Adrenal gland (tissue), 12 donors: Measurements from ENCODE around the gene UCHL5. TPM values are rescaled to one million over a fixed set of nuclear protein-coding genes. Genes with fewer than 3 reads are reported as not detected.

Source experiments
- DNase-seq, 7 donors: peaks; one replicate each; pipeline ENCODE4 v3.0.0-alpha.2; 2019 to 2020
- H3K27ac ChIP-seq, 5 donors: fragments of 200-600 bp; sonication (generic) in 4 of 5; 1 replicate in 3 of 5; 2 replicates in 2 of 5; pipeline versions ENCODE4 v1.5.1 to v1.8.0; 2016 to 2020; ENCODE audit warnings: mild to moderate bottlenecking in 1 of 5
- H3K27me3 ChIP-seq: fragments of 200-600 bp; 2 replicates; pipeline ENCODE4 v1.8.0; 2021
- H3K36me3 ChIP-seq, 2 donors: fragments of 200-600 bp; replicated peaks in 1 of 2; 1 replicate in 1 of 2; 2 replicates in 1 of 2; pipeline versions ENCODE4 v1.5.1 to v1.8.0; 2018 to 2022
- H3K4me1 ChIP-seq, 2 donors: fragments of 200-600 bp; replicated peaks in 1 of 2; 1 replicate in 1 of 2; 2 replicates in 1 of 2; pipeline versions ENCODE4 v1.5.1 to v1.8.0; 2018 to 2021
- H3K4me3 ChIP-seq, 4 donors: fragments of 200-600 bp; sonication (generic) in 3 of 4; one replicate each; pipeline ENCODE4 v1.5.1; 2016 to 2018
- H3K9me3 ChIP-seq, 3 donors: fragments of 200-600 bp; sonication (generic) in 1 of 3; replicated peaks in 1 of 3; 1 replicate in 2 of 3; 2 replicates in 1 of 3; pipeline versions ENCODE4 v1.5.1 to v1.8.0; 2016 to 2021
- CTCF ChIP-seq, 6 experiments: fragments of 450-650 bp in 4 of 6; fragments of 200-600 bp in 2 of 6; sonication (generic) in 1 of 6; IDR thresholded peaks; 1 replicate in 5 of 6; 2 replicates in 1 of 6; pipeline versions ENCODE4 v1.5.1 to v1.8.0; 2016 to 2021; ENCODE audit warnings: antibody characterized with exemption in 6 of 6, mild to moderate bottlenecking in 2 of 6, moderate library complexity in 1 of 6
- POLR2A ChIP-seq, 2 donors: fragments of 450-650 bp; IDR thresholded peaks; one replicate each; pipeline ENCODE4 v1.6.1; 2017; ENCODE audit warnings: antibody characterized with exemption in 2 of 2, mild to moderate bottlenecking in 2 of 2, moderate library complexity in 1 of 2
- whole genome bisulfite sequencing, 4 donors: extraction: QIAGEN DNeasy Blood & Tissue Kit in 2 of 4; methylation state at CpG; one replicate each; pipeline versions ENCODE4 v1.1.5 to v1.1.7; 2013 to 2017; 5-methylcytosine and 5-hydroxymethylcytosine counted together
- intact Hi-C, 2 donors: fragments of 100-400 bp; cut with DNase I; formaldehyde crosslinking; loops; one replicate each; pipeline versions ENCODE4 v1.14.1 to v1.15.0; 2022 to 2023
- polyA plus RNA-seq, 3 donors: library from polyadenylated mRNA; stranded (reverse); fragments of 200-250 nt in 2 of 3; fragments of 350-450 nt in 1 of 3; fragmentation: Illumina TruSeq in 1 of 3; extraction: RNeasy Lipid Tissue Mini Kit (QIAGEN cat#74804) in 1 of 3; gene quantifications; one replicate each; pipeline ENCODE4 v1.2.3, GENCODE V29; 2013 to 2014
- total RNA-seq, 9 donors: library from RNA; depleted of rRNA in 4 of 9; stranded (reverse); fragments of >200 nt in 4 of 9; fragments of 120-200 nt in 1 of 9; fragmentation: NEBNext Ultra II Directional in 1 of 9; extraction: Animal tissue kit (Norgen Biotek cat#: 25700) in 1 of 9; gene quantifications; one replicate each; pipeline versions ENCODE4 v1.1.0 to v1.2.4, GENCODE V29; 2013 to 2023
- donor health status: healthy with polysubstance abuse.
- donor health status: Bipolar disorder and iron deficiency.
- donor health status: DM: yes; HTN: yes; CAD: no.
- donor health status: DM: no; HTN: no; CAD: no.
- donor health status: DM: no; HTN: no; CAD: no.
- donor health status: DM: yes; HTN: yes; CAD: no.

UCHL5 gene
- total and polyA plus RNA-seq, 12 donors = 9.3 to 71.9 (median 24.8) TPM

GRCh38 chr1:192973988-192974387 lies 85.2 kb downstream of the UCHL5 start:
- Histone ChIP-seq H3K4me1 (peaks cover 0 to under 1% of the 10 kb centered on the region in 2 donors), H3K9me3 (no peaks in the 10 kb centered on the region), H3K4me3 (no peak overlapping the region), H3K36me3 (no peaks in the 10 kb centered on the region), H3K27ac (no peak overlapping the region), H3K27me3 (no peaks in the 10 kb centered on the region)
- no peak for TF ChIP-seq CTCF (IDR thresholded peaks at IDR 0.05)
- no peak for TF ChIP-seq POLR2A (IDR thresholded peaks at IDR 0.05)
- intact Hi-C loops = no loop called here
- WGBS, 4 donors = 90 to 96% (median 95%) methylated on average over 2 of the region's 2 CpGs
- DNase-seq = no peak

GRCh38 chr1:192973202-192973601 lies 86.0 kb downstream of the UCHL5 start:
- DNase-seq = no peak
- WGBS, 4 donors = 90 to 97% (median 96%) methylated on average over 1 of the region's 1 CpG
- no peak overlapping the region for H3K4me3 ChIP-seq
- intact Hi-C loops = no loop called here
- no peak overlapping the region for H3K27ac ChIP-seq
- H3K36me3 ChIP-seq = no peaks in the 10 kb centered on the region
- TF ChIP-seq CTCF (IDR thresholded peaks at IDR 0.05) (no peak), POLR2A (IDR thresholded peaks at IDR 0.05) (no peak)
- peaks cover 0 to 9% of the 10 kb centered on the region in 2 donors for H3K4me1 ChIP-seq
- no peaks in the 10 kb centered on the region for H3K27me3 ChIP-seq
- H3K9me3 ChIP-seq = no peaks in the 10 kb centered on the region

DNA sequence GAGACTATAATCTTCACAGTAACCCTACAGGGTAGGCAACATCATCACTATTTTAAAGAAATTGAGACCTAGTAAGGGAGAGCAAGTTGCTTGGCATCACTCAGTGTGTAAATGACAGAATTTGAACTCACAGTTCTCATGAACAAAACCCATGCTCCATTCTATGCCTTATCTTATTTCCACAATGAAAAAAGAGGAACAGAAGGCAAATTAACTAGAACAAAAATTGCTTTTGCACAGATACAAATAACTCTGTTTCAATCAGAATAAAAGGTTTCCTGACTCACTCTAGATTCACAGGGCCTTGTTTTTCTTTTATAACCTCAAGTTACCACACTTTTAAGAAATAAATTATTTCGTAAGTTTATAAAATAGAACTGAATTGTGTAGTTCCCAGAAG lies 90.1 kb downstream of the UCHL5 start:
- intact Hi-C loops = no loop called here

DNA sequence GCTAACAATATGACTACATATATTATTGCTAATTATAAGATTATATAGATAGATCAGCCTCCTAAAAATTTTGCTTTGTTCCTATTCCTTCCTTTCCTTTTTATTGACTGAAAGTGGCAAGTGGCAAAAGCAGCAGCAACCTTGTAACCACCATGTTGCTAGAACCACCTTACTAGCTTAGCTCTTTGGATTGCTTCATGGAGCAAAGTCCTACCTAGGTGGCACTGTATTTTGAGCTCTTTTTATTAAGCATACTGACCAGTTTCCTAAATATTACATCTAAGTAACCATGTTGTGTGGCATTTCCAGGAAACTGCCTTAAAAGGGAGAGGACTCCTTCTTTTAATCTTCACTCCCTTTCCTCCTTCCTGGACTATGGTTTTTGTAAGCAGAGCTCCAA lies 90.8 kb downstream of the UCHL5 start:
- no peaks in the 10 kb centered on the region for H3K36me3 ChIP-seq
- no peaks in the 10 kb centered on the region for H3K27me3 ChIP-seq
- no peak overlapping the region for H3K27ac ChIP-seq
- peaks cover 0 to 20% of the 10 kb centered on the region in 2 donors for H3K4me1 ChIP-seq
- intact Hi-C loops = no loop called here
- peaks cover 0 to 5% (median 0%) of the 10 kb centered on the region in 3 donors for H3K9me3 ChIP-seq
- no peak for DNase-seq
- no peak for TF ChIP-seq CTCF (IDR thresholded peaks at IDR 0.05)
- TF ChIP-seq POLR2A (IDR thresholded peaks at IDR 0.05) = no peak
- H3K4me3 ChIP-seq = no peak overlapping the region

More for the DNA sequence above, 90.1 kb downstream of the UCHL5 start:
- Histone ChIP-seq H3K9me3 (peaks cover 0 to 5% (median 0%) of the 10 kb centered on the region in 3 donors), H3K27ac (no peak overlapping the region), H3K36me3 (no peaks in the 10 kb centered on the region), H3K4me1 (peaks cover 0 to 20% of the 10 kb centered on the region in 2 donors), H3K27me3 (no peaks in the 10 kb centered on the region), H3K4me3 (no peak overlapping the region)
- no peak for DNase-seq
- 66 to 80% (median 72%) methylated on average over 1 of the region's 1 CpG for WGBS, 4 donors
- TF ChIP-seq CTCF (IDR thresholded peaks at IDR 0.05) = no peak
- TF ChIP-seq POLR2A (IDR thresholded peaks at IDR 0.05) = no peak
